Chondrocyte (in vitro differentiated cells): ENCODE data around the gene CALCA. TPM values are rescaled to one million over a fixed set of nuclear protein-coding genes. Genes with fewer than 3 reads are reported as not detected.

ENCODE experiments used
- DNase-seq: peaks from one replicate; pipeline ENCODE4 v3.0.0; 2021; ENCODE audit warnings: mixed read lengths, low spot score
- H3K27ac Mint-ChIP-seq: one replicate; pipeline ENCODE4 v1.8.0; 2021; ENCODE audit warnings: mild to moderate bottlenecking, moderate library complexity, mixed read lengths; ENCODE audit not compliant: unreplicated experiment
- H3K27me3 Mint-ChIP-seq: 2 replicates; pipeline ENCODE4 v1.8.0; 2021; ENCODE audit warnings: low read depth, mixed read lengths
- H3K36me3 Mint-ChIP-seq: 2 replicates; pipeline ENCODE4 v1.8.0; 2021; ENCODE audit warnings: low read depth, mixed read lengths
- H3K4me1 Mint-ChIP-seq: 2 replicates; pipeline ENCODE4 v1.8.0; 2021; ENCODE audit warnings: low read depth, mild to moderate bottlenecking, mixed read lengths
- H3K4me3 Mint-ChIP-seq: one replicate; pipeline ENCODE4 v1.8.0; 2021; ENCODE audit warnings: mild to moderate bottlenecking, moderate library complexity, mixed read lengths; ENCODE audit not compliant: unreplicated experiment
- H3K9me3 Mint-ChIP-seq: 2 replicates; pipeline ENCODE4 v1.8.0; 2021; ENCODE audit warnings: low read depth, mixed read lengths
- CTCF ChIP-seq: fragments of 200-600 bp; sonication (generic); IDR thresholded peaks from 2 replicates; pipeline ENCODE4 v1.5.0; 2021; ENCODE audit warnings: antibody characterized with exemption, mild to moderate bottlenecking, moderate library complexity
- total RNA-seq: library from RNA; stranded (reverse); gene quantifications from 3 replicates; pipeline ENCODE4 v1.2.1, GENCODE V29; 2021

Gene CALCA
- total RNA-seq, 1 donor from 2014 or later = not detected

GRCh38 chr11:14938936-14939335, 33.2 kb downstream of the CALCA start:
- H3K36me3 Mint-ChIP-seq = no peaks in the 10 kb centered on the region
- peaks cover 5% of the 10 kb centered on the region for H3K27me3 Mint-ChIP-seq
- no peak overlapping the region for H3K4me3 Mint-ChIP-seq
- no peaks in the 10 kb centered on the region for H3K4me1 Mint-ChIP-seq
- no peaks in the 10 kb centered on the region for H3K9me3 Mint-ChIP-seq
- no peak overlapping the region for H3K27ac Mint-ChIP-seq
- no peak for TF ChIP-seq CTCF
- no peak for DNase-seq

- Mint-ChIP-seq H3K4me1 (no peaks in the 10 kb centered on the region), H3K27ac (no peak overlapping the region), H3K4me3 (no peak overlapping the region), H3K36me3 (no peaks in the 10 kb centered on the region), H3K9me3 (peaks cover 2% of the 10 kb centered on the region), H3K27me3 (peaks cover 9% of the 10 kb centered on the region)
- DNase-seq = no peak
- no peak for TF ChIP-seq CTCF
These were observed 37.4 kb downstream of the CALCA start for GRCh38 chr11:14934641-14935351.

DNA sequence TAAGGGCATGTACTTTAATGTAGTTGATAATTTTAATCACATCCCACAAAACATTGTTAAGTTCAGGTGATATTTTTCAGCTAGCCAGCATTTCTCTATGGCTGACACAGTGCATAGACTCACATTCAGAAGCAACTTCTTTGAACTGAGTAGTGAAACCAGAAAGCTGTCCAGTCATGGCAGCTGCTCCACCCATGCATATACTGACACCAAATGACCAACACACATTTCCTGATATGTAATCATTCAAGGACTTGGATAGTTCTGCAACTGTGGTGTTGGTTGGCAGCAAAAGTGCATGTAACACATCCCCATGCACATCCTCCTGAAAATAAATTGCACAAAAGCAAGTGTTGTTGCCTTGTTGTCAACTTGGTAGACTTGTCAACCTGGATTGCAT, 39.7 kb downstream of the CALCA start:
- H3K27me3 Mint-ChIP-seq = peaks cover 9% of the 10 kb centered on the region
- H3K4me3 Mint-ChIP-seq = no peak overlapping the region
- H3K9me3 Mint-ChIP-seq = peaks cover 12% of the 10 kb centered on the region
- no peak for DNase-seq
- no peak overlapping the region for H3K27ac Mint-ChIP-seq
- H3K36me3 Mint-ChIP-seq = no peaks in the 10 kb centered on the region
- no peak for TF ChIP-seq CTCF
- no peaks in the 10 kb centered on the region for H3K4me1 Mint-ChIP-seq

DNA sequence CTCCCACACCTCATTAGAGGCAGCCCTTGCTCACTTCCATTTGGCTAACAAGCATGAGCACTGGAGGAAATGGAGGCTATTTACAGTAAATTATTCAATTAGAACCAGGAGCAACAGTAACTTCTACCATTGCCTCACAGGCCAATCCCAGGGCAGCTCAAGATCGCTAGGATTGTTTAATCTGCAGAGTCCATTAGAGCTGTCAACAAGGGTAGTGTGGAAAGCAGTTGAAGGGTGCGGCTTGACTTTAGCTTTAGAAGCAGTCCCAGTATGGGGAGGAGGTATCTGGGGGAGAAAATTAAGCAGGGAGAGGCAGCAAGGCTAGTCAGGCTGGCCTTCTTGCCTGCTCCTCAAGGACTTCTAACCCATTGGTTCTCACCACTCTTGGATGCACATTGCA, 41.8 kb downstream of the CALCA start:
- Mint-ChIP-seq H3K9me3 (peaks cover 12% of the 10 kb centered on the region), H3K27me3 (peaks cover 13% of the 10 kb centered on the region), H3K27ac (no peak overlapping the region)

DNA sequence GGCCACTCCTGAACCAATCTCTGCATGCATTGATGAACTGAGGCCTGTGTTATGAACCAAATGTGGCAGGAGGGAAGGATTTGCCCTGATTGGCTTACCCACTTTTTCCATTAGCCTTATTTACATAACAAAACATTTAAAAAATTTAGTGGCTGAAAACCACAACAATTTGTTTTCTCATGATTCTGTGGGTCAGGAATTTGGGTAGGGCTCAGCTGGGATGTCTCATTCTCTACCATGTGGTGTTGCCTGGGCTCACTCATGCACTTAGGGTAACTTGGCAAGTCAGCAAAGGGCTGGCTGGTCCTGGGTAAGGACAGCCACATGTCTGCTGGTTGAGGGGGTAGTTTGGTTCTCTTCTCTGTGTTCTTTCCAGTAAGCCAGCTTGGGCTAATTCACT, 45.0 kb downstream of the CALCA start:
- H3K36me3 Mint-ChIP-seq = no peaks in the 10 kb centered on the region
- H3K4me1 Mint-ChIP-seq = no peaks in the 10 kb centered on the region
- H3K27ac Mint-ChIP-seq = no peak overlapping the region
- H3K27me3 Mint-ChIP-seq = peaks cover 14% of the 10 kb centered on the region
- H3K4me3 Mint-ChIP-seq = no peak overlapping the region
- DNase-seq = no peak
- peaks cover 10% of the 10 kb centered on the region for H3K9me3 Mint-ChIP-seq
- TF ChIP-seq CTCF = no peak

More for the DNA sequence above, 41.8 kb downstream of the CALCA start:
- TF ChIP-seq CTCF = no peak
- no peaks in the 10 kb centered on the region for H3K36me3 Mint-ChIP-seq
- H3K4me1 Mint-ChIP-seq = no peaks in the 10 kb centered on the region
- no peak for DNase-seq
- H3K4me3 Mint-ChIP-seq = no peak overlapping the region
